HTERT RPE-1 (cell line): Measurements from ENCODE around the gene SLC38A10.

Experiments used
- in situ Hi-C: fragments of 300-500 bp; cut with MboI; formaldehyde crosslinking; loops from 4 replicates; pipeline ENCODE4 v1.14.3; 2020; ENCODE audit warnings: low sequenced_read_pairs

The SLC38A10 gene

DNA sequence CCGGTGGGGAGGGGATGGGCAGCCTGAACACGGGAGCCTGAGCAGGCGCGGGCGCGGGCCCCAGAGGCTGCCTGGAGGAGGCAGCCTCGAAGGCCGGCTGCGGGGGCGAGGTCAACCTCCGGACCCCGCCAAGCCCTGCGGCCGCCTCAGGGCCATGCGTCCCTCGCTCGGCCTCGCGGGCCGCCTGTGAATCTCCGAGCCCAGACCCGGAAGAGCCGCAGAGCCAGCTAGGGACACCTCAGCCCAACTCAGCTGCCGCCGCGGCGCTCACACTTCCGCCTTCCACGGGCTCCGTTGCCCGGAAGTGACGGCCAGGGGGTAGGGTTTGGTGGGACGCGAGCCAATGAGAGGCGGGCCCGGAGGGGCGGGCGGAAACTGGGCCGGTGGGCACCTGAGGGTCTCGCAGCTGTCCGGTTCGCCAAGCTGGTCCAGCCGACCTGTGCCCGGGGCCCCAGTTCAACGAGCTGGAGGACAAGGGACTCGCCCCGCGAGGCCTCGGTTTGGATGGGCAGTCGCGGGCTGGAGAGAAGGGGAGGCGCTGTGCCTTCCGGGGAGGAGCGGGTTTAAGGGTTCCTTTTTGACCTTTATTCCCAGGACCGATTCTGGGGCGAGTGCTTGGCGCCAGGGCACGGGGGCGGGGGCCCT lies at the start of gene SLC38A10:
TSS of gene SLC38A10 (minus strand) at position 277 of the 645 bp plus-strand sequence. CDS start 386 bp downstream, outside the sequence.
- in situ Hi-C loops = no loop called here

DNA sequence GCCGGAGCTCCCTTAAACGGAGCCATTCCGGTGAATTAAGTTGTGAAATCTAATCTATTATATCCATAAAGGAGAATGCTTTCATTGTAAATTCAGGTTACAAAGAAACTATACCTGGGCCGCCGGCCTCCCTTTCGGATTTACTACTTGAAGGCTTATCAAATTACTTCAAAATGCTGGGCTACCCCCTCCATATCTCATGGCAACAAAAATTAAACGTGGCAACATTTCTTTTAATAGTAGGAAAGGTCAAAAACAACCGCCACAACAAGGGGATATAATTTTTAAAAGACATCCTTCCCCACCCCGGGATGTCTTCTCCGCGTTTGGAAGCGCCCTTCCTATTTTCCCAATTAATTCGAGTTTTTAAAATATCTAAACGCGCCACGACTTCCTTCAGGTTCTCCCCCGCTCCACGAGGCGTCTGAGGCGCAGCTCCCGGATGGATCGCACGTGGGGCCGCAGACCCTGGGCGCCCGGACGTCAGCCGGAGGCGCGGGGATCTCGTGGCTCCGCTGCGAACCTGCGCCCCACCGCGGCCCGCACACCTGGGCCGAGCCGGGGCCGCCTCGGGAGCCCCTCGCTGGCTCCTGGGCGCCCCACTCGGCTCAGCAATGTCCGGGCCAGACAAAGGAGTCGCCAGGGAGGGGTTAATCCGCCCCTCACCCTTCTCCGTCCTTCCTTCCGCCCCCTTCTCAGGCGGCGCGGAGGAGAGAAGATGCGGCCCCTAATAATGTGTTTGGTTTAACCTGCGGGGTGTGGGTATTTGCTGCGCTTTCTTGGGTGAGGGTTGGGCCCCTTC lies 47.4 kb upstream of the SLC38A10 start:
- in situ Hi-C loops = no loop called here

GRCh38 chr17:81341516-81342268 lies 46.6 kb upstream of the SLC38A10 start:
- in situ Hi-C loops = no loop called here

- in situ Hi-C loops = no loop called here
These were observed 45.8 kb upstream of the SLC38A10 start for GRCh38 chr17:81340607-81341515.

GRCh38 chr17:81339534-81340296 lies 44.6 kb upstream of the SLC38A10 start:
- in situ Hi-C loops = no loop called here

GRCh38 chr17:81339191-81339533 lies 44.1 kb upstream of the SLC38A10 start:
- in situ Hi-C loops = no loop called here

DNA sequence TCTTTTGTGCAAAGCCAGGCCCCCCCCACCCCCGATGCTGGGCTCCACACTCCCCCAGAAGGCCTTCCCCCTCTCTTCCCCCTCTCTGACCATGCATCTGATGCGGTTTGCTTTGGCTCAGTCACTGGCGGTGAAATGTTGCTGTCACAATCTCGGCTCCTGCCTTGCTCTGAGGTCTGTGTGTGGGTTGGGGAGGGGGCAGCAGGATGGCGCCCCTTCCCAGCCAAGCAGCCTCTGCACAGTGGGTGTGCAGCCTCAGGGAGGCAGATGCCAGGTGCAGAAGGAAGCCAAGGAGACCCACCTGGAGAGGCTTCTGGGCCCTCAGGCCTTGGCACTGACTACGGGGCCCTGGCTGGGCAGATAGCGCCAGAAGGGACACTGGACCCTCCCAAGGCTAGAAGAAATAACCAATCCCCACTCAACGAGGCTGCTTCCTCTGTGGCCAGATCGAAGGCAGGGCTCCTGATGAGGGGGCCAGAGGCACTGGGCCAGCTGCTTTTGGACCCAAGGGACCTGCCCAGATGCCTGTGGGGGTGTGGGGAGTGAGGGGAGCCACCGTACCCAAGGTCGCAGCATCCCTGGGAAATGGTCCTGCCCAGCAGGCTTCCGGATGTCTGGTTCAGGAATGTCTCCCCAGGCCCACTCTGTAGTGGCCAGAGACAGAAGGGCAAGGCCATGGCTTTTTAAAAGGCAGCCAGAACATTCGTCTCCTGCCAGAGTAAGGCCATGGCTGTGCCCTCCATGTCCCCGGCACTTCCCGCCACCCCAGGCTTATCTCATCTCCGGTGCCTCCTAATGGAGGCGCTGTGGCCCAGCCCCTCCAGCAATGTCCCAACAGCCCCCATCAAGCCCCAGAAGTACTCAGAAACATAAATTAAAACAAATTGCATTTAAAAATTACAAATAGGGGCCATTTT lies 43.4 kb upstream of the SLC38A10 start:
- in situ Hi-C loops = no loop called here

DNA sequence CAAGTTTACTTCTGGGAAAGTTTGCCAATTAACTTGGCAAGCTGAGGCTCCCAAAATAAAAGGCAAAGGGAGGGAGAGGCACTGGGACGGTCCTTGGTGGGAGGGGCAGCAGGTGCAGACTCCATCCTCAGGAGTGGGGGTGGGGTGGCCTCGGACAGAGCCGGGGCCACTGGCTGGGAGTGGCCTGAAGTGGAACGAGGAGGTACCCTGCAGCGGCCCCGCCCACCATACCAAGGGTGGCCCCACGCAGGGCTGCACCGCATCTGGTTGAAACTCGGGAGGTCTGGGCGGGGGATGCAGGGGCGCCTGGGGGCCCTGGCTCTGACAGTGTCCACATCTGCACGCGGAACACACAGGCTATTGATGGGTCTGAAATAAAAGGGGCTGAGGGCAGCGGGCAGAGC lies 42.4 kb upstream of the SLC38A10 start:
- in situ Hi-C loops = no loop called here

DNA sequence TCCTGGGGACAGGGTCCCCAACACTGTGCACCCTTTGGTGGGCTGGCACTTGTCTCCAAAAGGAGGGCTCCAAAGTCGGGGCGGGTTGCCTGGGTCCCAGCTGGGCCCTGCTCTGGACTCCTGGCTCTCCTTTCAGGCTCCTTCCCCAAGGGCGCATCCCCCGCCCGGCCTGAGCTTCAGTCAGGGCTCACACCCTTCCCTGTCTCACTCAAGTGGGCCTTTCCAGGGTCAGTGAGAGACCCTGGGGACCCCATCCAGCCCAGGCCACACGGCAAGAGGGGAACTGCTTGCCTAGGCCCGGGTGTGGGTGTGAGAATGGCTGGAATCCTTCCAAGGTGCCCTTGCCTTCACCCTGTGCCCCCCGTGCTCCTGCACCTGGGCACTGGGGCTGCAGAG lies 41.8 kb upstream of the SLC38A10 start:
- in situ Hi-C loops = no loop called here

- in situ Hi-C loops = no loop called here
These were observed 41.3 kb upstream of the SLC38A10 start for GRCh38 chr17:81336296-81336929.

DNA sequence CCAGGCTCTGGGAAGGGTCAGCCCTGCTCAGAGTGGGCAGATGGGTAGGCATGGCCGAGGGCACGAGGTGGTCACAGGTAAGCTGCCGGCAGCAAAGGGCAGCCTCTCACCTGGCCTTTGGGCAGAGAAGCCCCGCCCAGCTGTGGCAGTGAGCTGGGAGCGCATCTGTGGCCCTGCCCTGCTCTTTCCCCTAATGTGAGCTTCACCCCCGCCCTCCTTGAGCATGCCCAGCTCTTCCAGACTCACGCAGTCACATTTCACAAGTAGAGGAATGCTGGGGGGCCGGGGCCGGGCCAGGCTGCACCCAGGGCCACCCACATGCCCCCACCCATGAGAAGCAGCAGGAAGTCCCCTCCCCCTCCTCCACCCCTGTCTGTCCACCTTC lies 40.7 kb upstream of the SLC38A10 start:
- in situ Hi-C loops = no loop called here

- in situ Hi-C loops = no loop called here
These were observed 40.1 kb upstream of the SLC38A10 start for GRCh38 chr17:81334987-81335772.

DNA sequence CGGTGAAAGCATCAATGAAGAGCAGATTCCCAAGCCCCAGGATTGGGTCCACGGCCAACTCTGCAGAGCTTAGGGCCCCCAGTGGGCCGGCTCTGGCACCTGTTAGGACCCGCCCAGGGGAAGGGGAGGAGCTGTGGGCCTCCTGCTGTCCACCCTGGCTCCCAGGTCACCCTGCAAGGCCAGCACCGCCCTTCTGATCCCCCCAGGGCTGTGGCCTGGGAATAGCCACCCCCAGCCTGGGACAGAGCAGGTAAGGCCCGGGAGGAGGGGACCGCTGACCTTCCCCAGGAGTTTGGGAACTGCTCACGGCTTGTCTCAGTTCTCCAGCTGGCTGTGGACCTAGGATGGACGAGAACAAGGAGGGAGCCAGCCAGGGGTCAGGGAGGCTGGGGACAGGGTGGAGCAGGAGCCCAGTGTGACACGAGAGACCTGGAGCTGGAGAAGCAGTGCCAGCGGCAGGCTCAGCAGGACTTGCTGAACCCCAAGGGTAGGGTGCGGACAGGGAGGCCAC lies 39.3 kb upstream of the SLC38A10 start:
- in situ Hi-C loops = no loop called here

- in situ Hi-C loops = no loop called here
These were observed 38.7 kb upstream of the SLC38A10 start for GRCh38 chr17:81333616-81334368.

- in situ Hi-C loops = no loop called here
These were observed 37.9 kb upstream of the SLC38A10 start for GRCh38 chr17:81332914-81333528.

DNA sequence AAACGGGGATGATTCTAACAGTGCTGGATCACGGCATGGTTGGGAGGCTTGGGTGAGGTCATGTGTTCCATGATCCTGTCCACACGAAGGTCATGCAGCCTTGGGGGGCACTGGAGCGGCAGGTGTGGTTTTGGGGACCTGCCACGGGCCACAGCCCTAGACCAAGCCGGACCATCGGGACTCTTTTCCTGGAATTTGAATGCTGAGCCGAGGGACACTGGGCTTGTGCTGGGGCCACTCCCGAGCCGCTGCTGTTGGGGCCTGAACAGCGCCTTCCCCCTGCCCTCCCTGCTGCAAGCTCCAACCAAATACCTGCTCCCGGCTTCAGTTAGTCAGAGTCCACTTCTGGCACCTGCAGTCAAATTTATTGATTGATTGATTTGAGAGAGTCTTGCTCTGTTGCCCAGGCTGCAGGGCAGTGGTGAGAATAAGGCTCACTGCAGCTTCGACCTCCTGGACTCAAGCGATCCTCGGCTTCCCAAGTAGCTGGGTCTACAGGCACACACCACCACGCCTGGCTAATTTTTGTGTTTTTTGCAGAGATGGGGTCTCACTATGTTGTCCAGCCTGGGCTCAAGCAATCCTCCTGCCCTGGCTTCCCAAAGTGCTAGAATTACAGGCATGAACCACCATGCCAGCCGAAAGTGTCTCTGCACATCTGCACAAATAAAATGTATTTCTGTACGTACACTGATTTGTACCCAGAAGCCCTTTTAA lies 37.2 kb upstream of the SLC38A10 start:
- in situ Hi-C loops = no loop called here
